ENCODE data around the gene UPK2.

UPK2 gene

DNA sequence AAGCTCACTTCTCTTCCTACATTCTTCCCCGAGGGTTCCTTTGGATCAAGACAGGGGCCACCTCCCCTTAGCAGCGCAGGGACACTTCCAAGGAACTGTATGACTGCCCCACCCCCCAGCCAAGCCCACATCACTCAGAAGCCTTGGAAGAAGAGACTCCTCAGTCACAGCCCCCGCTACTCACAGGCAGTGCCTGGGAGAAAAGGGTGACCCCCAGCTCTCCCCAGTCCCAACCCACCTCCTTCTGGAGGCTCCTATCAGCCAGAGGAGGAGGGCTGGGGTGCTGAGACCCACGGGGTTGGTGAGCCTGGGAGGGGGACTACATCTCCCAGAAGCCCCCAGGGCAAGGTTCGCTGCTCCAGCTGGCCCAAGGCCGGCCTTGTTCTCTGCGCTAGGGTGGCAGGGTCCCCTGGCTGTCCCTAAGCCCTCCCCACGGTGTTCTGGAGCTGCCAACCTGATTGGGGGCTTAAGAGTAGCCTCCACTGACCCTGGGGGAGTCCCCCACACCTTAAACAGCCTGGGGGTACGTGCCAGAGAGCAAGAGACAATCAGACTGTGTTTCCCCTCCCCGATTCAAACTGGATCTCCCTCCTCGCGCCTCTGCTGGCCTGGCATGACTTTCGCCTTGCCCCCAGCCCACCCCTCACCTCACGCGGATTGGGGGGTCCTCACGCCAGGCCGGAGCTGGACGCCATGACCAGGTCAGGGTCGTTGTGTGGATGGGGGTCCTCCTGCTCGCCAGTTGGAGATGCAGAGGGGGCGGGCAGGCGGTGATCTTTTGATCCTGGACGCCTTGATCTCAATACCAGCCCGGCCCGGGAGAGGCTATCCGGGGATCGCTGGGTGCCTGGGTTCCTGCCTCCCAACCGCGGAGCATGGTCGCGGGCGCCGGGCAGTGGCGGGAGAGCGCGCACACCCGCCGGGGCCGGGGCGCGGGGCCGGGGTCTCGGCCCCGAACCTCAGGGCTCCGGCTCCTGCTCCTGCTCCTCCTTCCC, 31.2 kb upstream of the UPK2 start:
- Histone ChIP-seq H3K9me3 (ENCODE audit: control insufficient read depth in 5 of 5, low read length in 5 of 5) (no peaks in the 10 kb centered on the region), H3K27ac (ENCODE audit: low read depth, low read length) (peak overlapping the region; percentile 99), H3K4me1 (ENCODE audit: control insufficient read depth in 5 of 5, insufficient read depth in 5 of 5, low read length in 5 of 5) (peaks cover 35 to 90% (median 76%) of the 10 kb centered on the region in 5 donors), H3K36me3 (ENCODE audit: control insufficient read depth in 5 of 5, insufficient read depth in 5 of 5, low read length in 5 of 5) (no peaks in the 10 kb centered on the region), H3K27me3 (ENCODE audit: control insufficient read depth in 5 of 5, insufficient read depth in 4 of 5, low read length in 5 of 5) (peaks cover 0 to 5% (median 0%) of the 10 kb centered on the region in 5 donors), H3K4me3 (ENCODE audit: low read depth in 1 of 5, low read length in 5 of 5) (peak overlapping the region; percentile 89 to 99 (median 97)), H3K9ac (ENCODE audit: low read length in 5 of 5) (peak overlapping the region; percentile 86 to 99 (median 90))

- H3K27me3 ChIP-seq (ENCODE audit: control insufficient read depth in 5 of 5, insufficient read depth in 4 of 5, low read length in 5 of 5) = no peaks in the 10 kb centered on the region
- no peaks in the 10 kb centered on the region for H3K36me3 ChIP-seq (ENCODE audit: control insufficient read depth in 5 of 5, insufficient read depth in 5 of 5, low read length in 5 of 5)
- H3K4me3 ChIP-seq (ENCODE audit: low read depth in 1 of 5, low read length in 5 of 5) = peak overlapping the region in 3 of 5 donors; percentile 82 to 85 (median 83)
- no peaks in the 10 kb centered on the region for H3K9me3 ChIP-seq (ENCODE audit: control insufficient read depth in 5 of 5, low read length in 5 of 5)
- H3K27ac ChIP-seq (ENCODE audit: low read depth, low read length) = peak overlapping the region; percentile 98
- peaks cover 12 to 71% (median 56%) of the 10 kb centered on the region in 5 donors for H3K4me1 ChIP-seq (ENCODE audit: control insufficient read depth in 5 of 5, insufficient read depth in 5 of 5, low read length in 5 of 5)
- H3K9ac ChIP-seq (ENCODE audit: low read length in 5 of 5) = peak overlapping the region in 3 of 5 donors; percentile 7 to 64 (median 31)
Measured at GRCh38 chr11:118927554-118928100, 28.5 kb upstream of the UPK2 start.

DNA sequence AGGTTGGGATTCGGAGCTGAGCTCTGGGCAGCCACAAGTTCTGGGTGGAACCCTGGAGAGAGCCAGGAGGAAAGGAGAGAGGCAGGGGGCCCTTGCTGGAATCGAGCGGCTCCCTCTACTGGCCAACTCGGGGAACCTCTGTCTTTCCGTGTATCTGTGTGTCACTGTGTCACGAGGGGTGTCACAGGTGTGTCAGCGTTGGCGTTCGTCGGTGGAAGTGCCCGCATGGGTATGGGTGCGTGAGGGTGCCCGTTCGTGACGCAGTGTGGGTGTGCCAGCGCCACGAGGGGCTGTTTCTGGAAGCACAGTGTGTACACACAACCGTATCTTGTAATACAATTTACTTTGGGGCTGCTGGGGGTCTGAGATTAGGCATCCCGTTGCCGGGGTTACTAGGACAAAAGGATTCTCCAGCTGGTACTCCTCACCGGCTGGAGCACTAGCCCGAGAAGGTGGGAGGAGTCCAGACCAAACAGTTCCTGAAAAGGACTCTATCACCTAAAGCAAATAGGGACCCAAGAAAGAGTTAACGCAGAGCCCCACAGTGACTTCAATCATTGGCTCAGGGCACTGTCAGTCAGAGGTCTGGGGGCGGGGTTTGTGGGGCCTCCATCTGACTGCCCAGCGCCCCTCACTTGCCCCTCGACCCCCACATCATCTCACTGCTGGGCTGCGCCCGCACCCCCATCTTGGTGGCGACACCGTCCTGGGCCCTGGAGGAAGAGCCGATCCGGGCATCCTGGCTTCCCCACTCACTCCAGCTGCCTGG, 27.8 kb upstream of the UPK2 start:
- H3K9ac ChIP-seq (ENCODE audit: low read length in 5 of 5) = peak overlapping the region; percentile 64 to 82 (median 76)
- H3K9me3 ChIP-seq (ENCODE audit: control insufficient read depth in 5 of 5, low read length in 5 of 5) = no peaks in the 10 kb centered on the region
- H3K4me1 ChIP-seq (ENCODE audit: control insufficient read depth in 5 of 5, insufficient read depth in 5 of 5, low read length in 5 of 5) = peaks cover 9 to 68% (median 50%) of the 10 kb centered on the region in 5 donors
- H3K27me3 ChIP-seq (ENCODE audit: control insufficient read depth in 5 of 5, insufficient read depth in 4 of 5, low read length in 5 of 5) = no peaks in the 10 kb centered on the region
- no peaks in the 10 kb centered on the region for H3K36me3 ChIP-seq (ENCODE audit: control insufficient read depth in 5 of 5, insufficient read depth in 5 of 5, low read length in 5 of 5)
- peak overlapping the region; percentile 65 to 85 (median 82) for H3K4me3 ChIP-seq (ENCODE audit: low read depth in 1 of 5, low read length in 5 of 5)
- peak overlapping the region; percentile 98 for H3K27ac ChIP-seq (ENCODE audit: low read depth, low read length)

DNA sequence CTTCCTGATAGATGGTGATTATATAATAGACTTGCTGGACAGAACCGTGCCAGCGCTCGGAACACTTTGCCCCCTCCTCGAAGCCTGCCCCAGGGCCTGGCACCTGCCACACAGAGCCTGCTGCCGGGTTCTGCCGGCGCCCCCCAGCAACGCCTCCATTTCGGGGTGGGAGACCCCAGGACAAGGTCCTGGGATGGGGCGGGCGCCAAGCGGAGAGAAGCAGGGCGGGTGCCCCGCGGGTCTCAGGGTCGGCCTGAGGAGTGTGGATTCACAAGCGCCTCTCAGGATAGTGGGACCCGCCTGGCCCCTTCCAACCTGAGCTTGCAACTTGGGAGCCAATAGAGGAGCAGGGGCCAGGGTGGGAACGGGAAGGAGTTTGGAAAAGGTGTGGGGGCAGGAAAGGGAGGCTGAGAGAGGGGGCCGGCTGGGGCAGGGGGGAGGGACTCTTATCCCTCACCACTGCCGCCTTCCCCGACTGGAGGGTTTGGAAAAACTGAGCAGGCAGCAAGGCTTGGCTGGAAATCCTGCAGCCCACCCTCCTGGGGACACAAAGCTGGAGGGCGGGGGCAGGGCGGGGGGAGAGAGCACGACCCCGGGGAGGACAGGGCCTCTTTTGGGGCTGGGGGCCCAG, 27.1 kb upstream of the UPK2 start:
- Histone ChIP-seq H3K4me3 (ENCODE audit: low read depth in 1 of 5, low read length in 5 of 5) (peak overlapping the region; percentile 70 to 85 (median 82)), H3K36me3 (ENCODE audit: control insufficient read depth in 5 of 5, insufficient read depth in 5 of 5, low read length in 5 of 5) (no peaks in the 10 kb centered on the region), H3K4me1 (ENCODE audit: control insufficient read depth in 5 of 5, insufficient read depth in 5 of 5, low read length in 5 of 5) (peaks cover 3 to 63% (median 43%) of the 10 kb centered on the region in 5 donors), H3K9me3 (ENCODE audit: control insufficient read depth in 5 of 5, low read length in 5 of 5) (no peaks in the 10 kb centered on the region), H3K9ac (ENCODE audit: low read length in 5 of 5) (peak overlapping the region in 4 of 5 donors; percentile 64 to 79 (median 75)), H3K27ac (ENCODE audit: low read depth, low read length) (peak overlapping the region; percentile 98), H3K27me3 (ENCODE audit: control insufficient read depth in 5 of 5, insufficient read depth in 4 of 5, low read length in 5 of 5) (no peaks in the 10 kb centered on the region)

GRCh38 chr11:118929501-118930093, 26.5 kb upstream of the UPK2 start:
- H3K9me3 ChIP-seq (ENCODE audit: control insufficient read depth in 5 of 5, low read length in 5 of 5) = no peaks in the 10 kb centered on the region
- H3K4me3 ChIP-seq (ENCODE audit: low read depth in 1 of 5, low read length in 5 of 5) = peak overlapping the region; percentile 77 to 89 (median 83)
- peak overlapping the region in 2 of 5 donors; percentile 58 to 70 for H3K9ac ChIP-seq (ENCODE audit: low read length in 5 of 5)
- peak overlapping the region; percentile 98 for H3K27ac ChIP-seq (ENCODE audit: low read depth, low read length)
- H3K4me1 ChIP-seq (ENCODE audit: control insufficient read depth in 5 of 5, insufficient read depth in 5 of 5, low read length in 5 of 5) = peaks cover 0 to 57% (median 37%) of the 10 kb centered on the region in 5 donors
- no peaks in the 10 kb centered on the region for H3K27me3 ChIP-seq (ENCODE audit: control insufficient read depth in 5 of 5, insufficient read depth in 4 of 5, low read length in 5 of 5)
- H3K36me3 ChIP-seq (ENCODE audit: control insufficient read depth in 5 of 5, insufficient read depth in 5 of 5, low read length in 5 of 5) = no peaks in the 10 kb centered on the region

GRCh38 chr11:118930094-118930712, 25.9 kb upstream of the UPK2 start:
- Histone ChIP-seq H3K9ac (ENCODE audit: low read length in 5 of 5) (peak overlapping the region in 3 of 5 donors; percentile 46 to 70 (median 48)), H3K27ac (ENCODE audit: low read depth, low read length) (peak overlapping the region; percentile 98), H3K36me3 (ENCODE audit: control insufficient read depth in 5 of 5, insufficient read depth in 5 of 5, low read length in 5 of 5) (no peaks in the 10 kb centered on the region), H3K4me3 (ENCODE audit: low read depth in 1 of 5, low read length in 5 of 5) (peak overlapping the region; percentile 77 to 89 (median 83)), H3K27me3 (ENCODE audit: control insufficient read depth in 5 of 5, insufficient read depth in 4 of 5, low read length in 5 of 5) (no peaks in the 10 kb centered on the region), H3K4me1 (ENCODE audit: control insufficient read depth in 5 of 5, insufficient read depth in 5 of 5, low read length in 5 of 5) (peaks cover 0 to 51% (median 36%) of the 10 kb centered on the region in 5 donors), H3K9me3 (ENCODE audit: control insufficient read depth in 5 of 5, low read length in 5 of 5) (no peaks in the 10 kb centered on the region)

- Histone ChIP-seq H3K27me3 (ENCODE audit: control insufficient read depth in 5 of 5, insufficient read depth in 4 of 5, low read length in 5 of 5) (peaks cover 0 to 2% (median 0%) of the 10 kb centered on the region in 5 donors), H3K9ac (ENCODE audit: low read length in 5 of 5) (no peak overlapping the region), H3K4me1 (ENCODE audit: control insufficient read depth in 5 of 5, insufficient read depth in 5 of 5, low read length in 5 of 5) (peaks cover 0 to 44% (median 30%) of the 10 kb centered on the region in 5 donors), H3K9me3 (ENCODE audit: control insufficient read depth in 5 of 5, low read length in 5 of 5) (no peaks in the 10 kb centered on the region), H3K36me3 (ENCODE audit: control insufficient read depth in 5 of 5, insufficient read depth in 5 of 5, low read length in 5 of 5) (no peaks in the 10 kb centered on the region), H3K27ac (ENCODE audit: low read depth, low read length) (no peak overlapping the region), H3K4me3 (ENCODE audit: low read depth in 1 of 5, low read length in 5 of 5) (no peak overlapping the region)
Measured at GRCh38 chr11:118931571-118931970, 24.5 kb upstream of the UPK2 start.

GRCh38 chr11:118933486-118933885, 22.6 kb upstream of the UPK2 start:
- peak overlapping the region in 1 of 5 donors; percentile 19 for H3K9ac ChIP-seq (ENCODE audit: low read length in 5 of 5)

DNA sequence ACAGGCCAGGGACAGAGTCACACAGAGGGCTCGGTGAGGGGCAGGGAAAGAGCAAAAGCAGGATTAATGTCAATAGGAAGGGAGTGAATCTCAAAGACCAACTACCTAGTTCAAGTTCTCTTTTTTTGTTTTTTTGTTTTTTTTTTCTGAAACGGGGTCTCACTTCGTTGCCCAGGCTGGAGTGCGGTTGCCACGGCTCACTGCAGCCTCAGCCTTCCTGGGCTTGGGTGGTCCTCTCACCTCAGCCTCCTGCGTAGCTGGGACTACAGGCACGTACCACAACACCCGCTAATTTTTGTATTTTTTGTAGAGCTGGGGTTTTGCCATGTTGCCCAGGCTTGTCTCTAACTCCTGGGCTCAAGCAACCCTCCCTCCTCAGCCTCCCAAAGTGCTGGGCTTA, 20.7 kb upstream of the UPK2 start:
- Histone ChIP-seq H3K36me3 (ENCODE audit: control insufficient read depth in 5 of 5, insufficient read depth in 5 of 5, low read length in 5 of 5) (no peaks in the 10 kb centered on the region), H3K27ac (ENCODE audit: low read depth, low read length) (no peak overlapping the region), H3K4me1 (ENCODE audit: control insufficient read depth in 5 of 5, insufficient read depth in 5 of 5, low read length in 5 of 5) (peaks cover 0 to 15% (median 8%) of the 10 kb centered on the region in 5 donors), H3K9me3 (ENCODE audit: control insufficient read depth in 5 of 5, low read length in 5 of 5) (no peaks in the 10 kb centered on the region), H3K27me3 (ENCODE audit: control insufficient read depth in 5 of 5, insufficient read depth in 4 of 5, low read length in 5 of 5) (peaks cover 0 to 20% (median 15%) of the 10 kb centered on the region in 5 donors), H3K9ac (ENCODE audit: low read length in 5 of 5) (no peak overlapping the region), H3K4me3 (ENCODE audit: low read depth in 1 of 5, low read length in 5 of 5) (no peak overlapping the region)

More at GRCh38 chr11:118933486-118933885, 22.6 kb upstream of the UPK2 start:
- no peaks in the 10 kb centered on the region for H3K36me3 ChIP-seq (ENCODE audit: control insufficient read depth in 5 of 5, insufficient read depth in 5 of 5, low read length in 5 of 5)
- no peaks in the 10 kb centered on the region for H3K9me3 ChIP-seq (ENCODE audit: control insufficient read depth in 5 of 5, low read length in 5 of 5)
- no peak overlapping the region for H3K4me3 ChIP-seq (ENCODE audit: low read depth in 1 of 5, low read length in 5 of 5)
- peaks cover 0 to 25% (median 14%) of the 10 kb centered on the region in 5 donors for H3K4me1 ChIP-seq (ENCODE audit: control insufficient read depth in 5 of 5, insufficient read depth in 5 of 5, low read length in 5 of 5)
- H3K27ac ChIP-seq (ENCODE audit: low read depth, low read length) = no peak overlapping the region
- H3K27me3 ChIP-seq (ENCODE audit: control insufficient read depth in 5 of 5, insufficient read depth in 4 of 5, low read length in 5 of 5) = peaks cover 0 to 7% (median 4%) of the 10 kb centered on the region in 5 donors

Measured in subcutaneous abdominal adipose tissue (tissue), 5 donors.